Lung (tissue), 12 donors: Measurements from ENCODE around the gene ABCC6. TPM values are rescaled to one million over a fixed set of nuclear protein-coding genes. Genes with fewer than 3 reads are reported as not detected.

Experiments
- ATAC-seq: fragments of 200-7000 bp; cut with Tn5 transposase; one replicate; pipeline ENCODE4 v1.9.1; 2020; ENCODE audit warnings: moderate number of reproducible peaks; ENCODE audit not compliant: insufficient read depth, low FRiP score
- DNase-seq, 3 donors: peaks; one replicate each; pipeline ENCODE4 v3.0.0-alpha.2; 2013 to 2017
- H3K27ac ChIP-seq, 2 donors: one replicate each; pipeline ENCODE4 v1.5.1; 2013; ENCODE audit warnings: mild to moderate bottlenecking in 2 of 2, moderate library complexity in 2 of 2, control low read depth in 1 of 2, inconsistent platforms in 1 of 2, low read depth in 1 of 2, low read length in 1 of 2
- H3K27me3 ChIP-seq, 3 donors: one replicate each; pipeline ENCODE4 v1.5.1; 2013; ENCODE audit warnings: low read length in 2 of 3; ENCODE audit not compliant: control insufficient read depth in 3 of 3, insufficient read depth in 3 of 3
- H3K36me3 ChIP-seq, 4 donors: one replicate each; pipeline ENCODE4 v1.5.1; 2013; ENCODE audit warnings: low read length in 4 of 4, mild to moderate bottlenecking in 1 of 4, moderate library complexity in 1 of 4; ENCODE audit not compliant: control insufficient read depth in 4 of 4, insufficient read depth in 4 of 4
- H3K4me1 ChIP-seq, 5 donors: one replicate each; pipeline ENCODE4 v1.5.1; 2013; ENCODE audit warnings: low read length in 5 of 5, mild to moderate bottlenecking in 2 of 5, moderate library complexity in 1 of 5; ENCODE audit not compliant: control insufficient read depth in 5 of 5, insufficient read depth in 5 of 5
- H3K4me3 ChIP-seq: one replicate; pipeline ENCODE4 v1.5.1; 2013; ENCODE audit warnings: mild to moderate bottlenecking, control low read depth, moderate library complexity
- H3K9ac ChIP-seq, 2 donors: one replicate each; pipeline ENCODE4 v1.5.1; 2013; ENCODE audit warnings: low read length in 2 of 2, control low read depth in 1 of 2; ENCODE audit not compliant: insufficient read depth in 1 of 2
- H3K9me3 ChIP-seq, 4 donors: one replicate each; pipeline ENCODE4 v1.5.1; 2013; ENCODE audit warnings: low read length in 3 of 4, mild to moderate bottlenecking in 1 of 4, moderate library complexity in 1 of 4; ENCODE audit not compliant: control insufficient read depth in 4 of 4, insufficient read depth in 3 of 4
- WGBS, 2 donors: extraction: QIAGEN DNeasy Blood & Tissue Kit; methylation state at CpG; one replicate each; pipeline ENCODE4 v1.1.7; 2013; 5-methylcytosine and 5-hydroxymethylcytosine counted together
- polyA plus RNA-seq, 2 donors: library from polyadenylated mRNA; stranded (reverse); fragments of 200-250 nt; gene quantifications; one replicate each; pipeline ENCODE4 v1.2.1, GENCODE V29; 2013
- total RNA-seq, 2 donors: library from RNA; depleted of rRNA in 1 of 2; stranded (reverse); fragments of >200 nt in 1 of 2; gene quantifications; one replicate each; pipeline ENCODE4 v1.2.1, GENCODE V29; 2014 to 2021
- TF ChIP-seq, protein P1 (sequence below): IDR thresholded peaks from 2 replicates; pipeline ENCODE4 v1.5.1; 2012; ENCODE audit warnings: mild to moderate bottlenecking; ENCODE audit errors: control extremely low read depth, extremely low read depth
- donor health status: control.
- donor health status: control.
- donor health status: Bipolar disorder and iron deficiency.
- donor health status: healthy.
- donor health status: DM: yes; HTN: yes; CAD: no.

ABCC6 gene
- total and polyA plus RNA-seq, 4 donors, result 10.0 to 37.0 (median 23.9) TPM

GRCh38 chr16:16110111-16110490 is 113.2 kb downstream of the ABCC6 start:
- H3K9me3 ChIP-seq, result no peaks in the 10 kb centered on the region
- TF ChIP-seq, protein P1, sequence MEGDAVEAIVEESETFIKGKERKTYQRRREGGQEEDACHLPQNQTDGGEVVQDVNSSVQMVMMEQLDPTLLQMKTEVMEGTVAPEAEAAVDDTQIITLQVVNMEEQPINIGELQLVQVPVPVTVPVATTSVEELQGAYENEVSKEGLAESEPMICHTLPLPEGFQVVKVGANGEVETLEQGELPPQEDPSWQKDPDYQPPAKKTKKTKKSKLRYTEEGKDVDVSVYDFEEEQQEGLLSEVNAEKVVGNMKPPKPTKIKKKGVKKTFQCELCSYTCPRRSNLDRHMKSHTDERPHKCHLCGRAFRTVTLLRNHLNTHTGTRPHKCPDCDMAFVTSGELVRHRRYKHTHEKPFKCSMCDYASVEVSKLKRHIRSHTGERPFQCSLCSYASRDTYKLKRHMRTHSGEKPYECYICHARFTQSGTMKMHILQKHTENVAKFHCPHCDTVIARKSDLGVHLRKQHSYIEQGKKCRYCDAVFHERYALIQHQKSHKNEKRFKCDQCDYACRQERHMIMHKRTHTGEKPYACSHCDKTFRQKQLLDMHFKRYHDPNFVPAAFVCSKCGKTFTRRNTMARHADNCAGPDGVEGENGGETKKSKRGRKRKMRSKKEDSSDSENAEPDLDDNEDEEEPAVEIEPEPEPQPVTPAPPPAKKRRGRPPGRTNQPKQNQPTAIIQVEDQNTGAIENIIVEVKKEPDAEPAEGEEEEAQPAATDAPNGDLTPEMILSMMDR, result no peak
- no peaks in the 10 kb centered on the region for H3K27me3 ChIP-seq
- no peaks in the 10 kb centered on the region for H3K4me1 ChIP-seq
- H3K9ac ChIP-seq, result no peak overlapping the region
- no peak overlapping the region for H3K27ac ChIP-seq
- H3K4me3 ChIP-seq, result no peak overlapping the region
- DNase-seq (no peak), ATAC-seq (no peak)
- 95 to 98% methylated on average over 9 of the region's 9 CpGs for WGBS, 2 donors
- peaks cover 14 to 48% (median 20%) of the 10 kb centered on the region in 4 donors for H3K36me3 ChIP-seq

DNA sequence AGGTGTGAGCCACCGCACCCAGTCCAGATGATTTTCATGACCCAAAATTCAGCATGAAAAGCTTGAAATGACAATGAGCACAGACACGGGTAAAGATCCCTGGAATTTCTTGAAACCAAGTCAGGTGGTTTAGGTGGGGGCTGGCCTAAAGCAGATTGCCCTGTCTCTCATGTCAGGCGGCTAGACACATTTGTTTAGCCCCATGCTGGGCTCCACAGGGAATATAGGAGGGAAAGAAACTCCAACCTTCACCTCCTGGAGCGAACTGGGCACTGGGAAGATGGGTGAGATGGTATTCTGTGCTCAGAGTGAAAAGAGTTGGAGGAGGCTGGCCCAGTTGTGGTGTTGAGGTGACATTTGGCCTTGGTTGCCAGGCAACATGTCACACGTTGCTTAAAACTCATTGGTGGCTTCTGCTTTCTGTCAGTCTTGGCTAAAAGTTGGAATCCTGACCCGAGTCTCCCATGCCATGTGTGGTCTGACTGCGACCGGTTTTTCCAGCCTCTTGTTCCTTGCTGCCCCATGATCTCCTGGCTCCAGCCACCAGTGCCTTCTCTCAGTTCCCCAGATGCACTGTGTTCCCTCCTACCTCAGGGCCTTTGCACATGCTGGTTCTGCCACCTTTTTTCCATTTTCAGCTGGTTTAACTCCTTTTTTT is 113.7 kb downstream of the ABCC6 start:
- 86 to 90% methylated on average over 8 of the region's 8 CpGs for WGBS, 2 donors
- Histone ChIP-seq H3K27me3 (no peaks in the 10 kb centered on the region), H3K9me3 (no peaks in the 10 kb centered on the region), H3K9ac (no peak overlapping the region), H3K4me3 (no peak overlapping the region), H3K27ac (no peak overlapping the region), H3K36me3 (peaks cover 14 to 45% (median 20%) of the 10 kb centered on the region in 4 donors), H3K4me1 (no peaks in the 10 kb centered on the region)
- DNase-seq, result no peak
- no peak for ATAC-seq
- TF ChIP-seq, protein P1, result no peak

DNA sequence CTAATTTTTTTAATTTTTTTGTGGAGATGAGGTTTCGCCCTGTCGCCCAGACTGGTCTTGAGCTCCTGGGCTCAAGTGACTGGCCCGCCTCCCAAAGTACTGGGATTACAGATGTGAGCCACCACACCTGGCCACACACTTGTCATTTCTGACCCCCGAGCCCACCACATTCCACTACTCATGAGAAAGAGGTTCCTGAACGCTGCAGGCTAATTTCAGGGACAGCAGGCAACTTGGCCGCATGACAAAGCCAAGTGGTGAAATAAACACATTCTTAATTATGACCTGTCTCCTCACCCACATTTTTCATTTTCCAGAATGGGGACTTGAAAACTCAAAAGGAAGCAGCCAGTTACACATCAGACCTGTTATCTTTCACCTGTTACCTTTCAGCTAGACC is 114.5 kb downstream of the ABCC6 start:
- H3K9me3 ChIP-seq, result peaks cover 0 to 1% (median 0%) of the 10 kb centered on the region in 4 donors
- no peak overlapping the region for H3K9ac ChIP-seq
- no peaks in the 10 kb centered on the region for H3K27me3 ChIP-seq
- no peak for DNase-seq
- no peak for ATAC-seq
- no peak overlapping the region for H3K4me3 ChIP-seq
- 89 to 90% methylated on average over 6 of the region's 6 CpGs for WGBS, 2 donors
- TF ChIP-seq, protein P1, result no peak
- no peaks in the 10 kb centered on the region for H3K4me1 ChIP-seq
- H3K36me3 ChIP-seq, result peaks cover 14 to 47% (median 22%) of the 10 kb centered on the region in 4 donors
- H3K27ac ChIP-seq, result no peak overlapping the region

DNA sequence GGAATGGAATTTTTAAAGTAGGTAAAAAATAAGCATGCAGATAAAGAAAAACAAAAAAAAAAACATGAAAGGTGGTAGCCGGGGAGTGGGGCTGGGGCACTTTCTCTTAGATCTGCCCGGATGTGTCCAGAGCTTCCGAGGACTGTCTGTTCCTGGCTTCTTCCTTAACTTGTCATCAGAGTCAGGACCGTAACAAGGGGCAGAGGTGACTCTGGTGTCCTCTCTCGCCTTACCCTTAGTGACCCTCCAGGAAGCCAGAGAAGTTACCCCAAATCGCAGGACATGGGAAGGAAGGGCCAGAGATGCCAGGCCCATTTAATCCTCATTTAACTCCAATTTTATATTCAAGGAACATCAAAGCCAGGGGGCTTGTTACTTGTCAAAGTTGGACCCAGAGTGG is 115.5 kb downstream of the ABCC6 start:
- H3K9ac ChIP-seq, result no peak overlapping the region
- H3K36me3 ChIP-seq, result peaks cover 10 to 49% (median 23%) of the 10 kb centered on the region in 4 donors
- ATAC-seq (no peak), DNase-seq (no peak)
- no peak overlapping the region for H3K4me3 ChIP-seq
- H3K4me1 ChIP-seq, result no peaks in the 10 kb centered on the region
- H3K27me3 ChIP-seq, result no peaks in the 10 kb centered on the region
- no peak overlapping the region for H3K27ac ChIP-seq
- WGBS, 2 donors, result 87 to 88% methylated on average over 6 of the region's 6 CpGs
- peaks cover 0 to 1% (median 0%) of the 10 kb centered on the region in 4 donors for H3K9me3 ChIP-seq
- TF ChIP-seq, protein P1, result no peak
